HG03575 (cell line): ENCODE results near the gene DGKB.

Experiments used
- ATAC-seq: cut with Tn5 transposase; IDR thresholded peaks from one replicate; pipeline ENCODE4 v1.9.1; 2021; ENCODE audit not compliant: unreplicated experiment, insufficient number of reproducible peaks, low FRiP score; ENCODE audit errors: extremely low read depth

DGKB gene

DNA sequence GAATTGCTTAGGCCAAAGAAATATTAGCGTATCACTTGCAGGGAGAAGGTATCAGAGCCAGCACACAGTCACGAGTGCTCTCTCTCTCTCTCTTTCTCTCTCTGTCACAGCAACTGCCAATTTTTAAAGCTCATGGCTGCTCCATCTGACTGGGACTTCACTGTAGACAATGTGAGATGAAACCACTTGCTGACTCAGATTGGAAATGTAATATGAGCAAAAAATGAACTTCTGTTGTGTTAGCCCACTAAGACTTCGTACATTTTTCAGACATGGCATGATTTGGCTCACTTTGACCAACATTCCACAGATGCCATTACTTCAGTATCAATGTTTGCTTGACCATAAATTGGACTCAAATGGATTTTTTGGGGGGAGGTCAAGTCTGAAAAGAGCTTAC, 68.1 kb downstream of the DGKB start:
- ATAC-seq = peak; percentile 37

DNA sequence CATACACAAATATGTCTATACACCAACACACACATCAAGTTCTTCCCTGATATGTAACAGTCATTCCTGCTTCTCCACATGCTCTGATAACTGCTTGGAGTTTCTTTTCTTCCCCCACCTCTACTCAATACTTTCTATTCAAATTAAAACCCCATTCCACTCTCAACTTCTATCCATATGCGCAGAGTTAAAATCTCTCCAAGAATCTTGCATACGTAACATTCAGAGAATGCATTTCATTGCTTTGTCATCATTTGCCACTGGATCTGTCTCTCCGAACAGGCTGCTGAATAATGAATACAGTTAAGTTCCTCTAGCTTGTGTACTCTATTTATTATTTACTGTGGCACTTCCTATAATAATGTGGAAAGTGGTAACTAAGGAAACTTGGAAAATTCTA, 68.8 kb downstream of the DGKB start:
- no peak for ATAC-seq

DNA sequence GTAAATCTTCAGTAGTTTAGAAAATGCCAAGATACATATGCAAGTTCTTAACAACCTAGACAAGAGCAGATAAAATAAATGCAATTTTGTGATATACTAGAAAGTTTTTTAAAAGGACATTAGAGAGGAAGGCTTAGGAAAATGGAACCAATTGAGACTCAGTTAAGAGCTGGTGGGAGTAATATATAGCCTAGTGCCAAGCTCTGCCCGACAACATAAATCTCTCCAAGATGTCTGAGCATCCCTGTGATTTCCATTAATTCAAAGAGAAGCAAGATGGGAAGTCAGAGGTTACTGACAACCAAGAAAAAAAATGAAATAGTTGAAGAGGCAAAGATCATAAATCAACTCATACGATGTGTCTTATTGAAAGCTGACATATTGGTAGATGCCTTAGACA, 74.5 kb downstream of the DGKB start:
- ATAC-seq = no peak

DNA sequence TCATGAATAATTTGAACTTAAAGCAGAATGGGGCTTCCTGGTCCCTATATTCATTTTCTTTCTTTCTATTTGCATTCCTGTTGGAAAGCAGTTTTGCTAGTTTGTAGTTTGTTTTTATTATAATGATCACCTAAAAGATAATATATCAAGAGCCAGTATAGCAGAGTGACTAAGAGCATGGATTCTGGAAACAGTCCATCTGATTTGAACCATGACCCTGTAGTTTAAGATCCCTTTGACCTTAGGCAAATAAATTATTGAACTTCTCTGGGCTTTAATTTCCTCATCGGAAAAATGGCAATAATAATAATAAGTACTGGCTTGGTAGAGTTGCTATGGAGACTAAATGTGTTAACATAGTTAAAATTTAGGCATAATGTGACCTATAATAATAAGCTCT, 76.1 kb downstream of the DGKB start:
- ATAC-seq = no peak

DNA sequence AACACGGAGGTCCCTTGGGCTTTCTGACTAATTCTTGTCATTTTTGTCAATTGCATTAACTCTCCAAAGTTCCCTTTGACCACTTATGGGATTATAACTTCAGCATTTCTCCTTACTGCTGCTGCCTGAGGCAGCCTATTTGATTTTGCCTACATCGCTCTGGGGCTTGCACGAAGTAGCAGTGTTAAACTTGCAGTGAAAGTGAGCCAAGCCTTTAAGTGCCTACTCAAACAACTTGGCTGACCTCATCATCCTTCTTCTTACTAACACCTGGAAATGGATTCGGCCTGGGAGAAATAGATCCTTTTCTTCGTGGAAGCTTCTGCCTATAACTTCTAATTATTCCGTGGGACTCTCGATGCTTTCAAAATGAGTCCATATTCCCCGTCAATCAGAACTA, 76.6 kb downstream of the DGKB start:
- no peak for ATAC-seq

DNA sequence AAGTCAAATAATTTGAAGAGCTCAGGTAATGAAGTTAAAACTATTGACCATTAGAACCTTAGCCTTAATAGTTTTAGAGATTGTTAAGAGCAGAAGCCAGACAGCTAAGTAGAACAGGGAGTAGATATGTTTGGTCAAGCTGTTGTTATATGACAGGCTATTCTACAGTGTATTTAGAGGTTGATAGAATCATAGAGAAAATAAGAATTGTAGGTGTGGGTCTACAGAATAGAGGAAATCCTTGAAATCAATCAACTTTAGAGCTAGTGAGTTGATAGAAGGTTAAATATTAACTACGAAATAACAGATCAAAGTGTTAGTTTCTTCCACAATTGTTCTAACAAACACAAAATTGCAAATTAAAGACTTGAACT, 80.1 kb downstream of the DGKB start:
- ATAC-seq = no peak

DNA sequence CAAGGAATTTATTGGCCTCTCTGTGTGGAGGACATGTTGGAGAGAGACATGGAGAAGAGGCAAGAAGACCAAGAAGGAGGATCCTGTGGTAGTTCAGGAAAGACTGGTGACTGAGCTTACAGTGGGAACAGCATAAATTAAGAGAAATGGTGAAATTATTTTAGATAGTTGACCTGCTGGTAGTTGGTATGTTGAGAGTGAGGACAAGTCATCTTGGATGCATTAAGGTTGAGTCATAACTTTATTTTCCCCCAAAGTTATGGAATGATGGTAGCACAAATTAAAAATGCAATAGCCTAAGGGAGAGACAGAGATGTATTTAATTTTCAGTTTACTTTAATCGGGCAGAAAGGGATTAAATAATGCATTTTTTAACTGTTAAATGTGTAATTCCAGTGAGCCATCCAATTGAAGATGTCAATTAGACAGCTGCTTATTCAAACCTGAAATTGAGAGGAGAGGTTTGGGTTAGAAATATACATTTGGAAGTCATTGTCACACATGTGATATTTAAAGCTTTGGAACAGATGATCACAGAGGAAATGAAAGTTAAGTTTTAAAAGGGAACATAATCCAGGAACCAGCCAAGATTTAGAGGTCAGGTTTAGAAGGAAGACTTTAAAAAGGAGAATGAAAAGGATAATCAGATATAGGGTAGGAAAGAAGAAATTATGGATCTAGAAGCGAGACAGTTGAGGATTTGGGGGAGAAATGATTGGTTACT, 80.6 kb downstream of the DGKB start:
- no peak for ATAC-seq

DNA sequence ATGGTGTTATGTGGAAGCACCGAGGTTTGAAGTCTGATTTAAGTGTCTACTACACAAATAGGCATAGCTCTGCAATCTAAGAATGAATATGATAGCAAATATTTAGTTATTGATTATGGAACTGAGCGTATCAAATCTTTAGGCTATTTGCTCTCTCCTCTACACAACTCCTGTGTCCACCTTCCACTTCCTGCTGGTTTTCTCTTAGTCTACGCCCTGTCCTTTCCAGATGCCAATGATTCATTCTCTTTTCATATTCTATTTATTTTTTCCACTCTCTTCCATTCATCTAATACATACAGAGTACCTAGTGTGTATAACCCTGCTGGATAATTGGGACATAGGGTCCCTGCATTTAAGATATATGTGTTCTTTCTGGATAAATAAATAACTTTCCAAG, 83.7 kb downstream of the DGKB start:
- ATAC-seq = no peak

DNA sequence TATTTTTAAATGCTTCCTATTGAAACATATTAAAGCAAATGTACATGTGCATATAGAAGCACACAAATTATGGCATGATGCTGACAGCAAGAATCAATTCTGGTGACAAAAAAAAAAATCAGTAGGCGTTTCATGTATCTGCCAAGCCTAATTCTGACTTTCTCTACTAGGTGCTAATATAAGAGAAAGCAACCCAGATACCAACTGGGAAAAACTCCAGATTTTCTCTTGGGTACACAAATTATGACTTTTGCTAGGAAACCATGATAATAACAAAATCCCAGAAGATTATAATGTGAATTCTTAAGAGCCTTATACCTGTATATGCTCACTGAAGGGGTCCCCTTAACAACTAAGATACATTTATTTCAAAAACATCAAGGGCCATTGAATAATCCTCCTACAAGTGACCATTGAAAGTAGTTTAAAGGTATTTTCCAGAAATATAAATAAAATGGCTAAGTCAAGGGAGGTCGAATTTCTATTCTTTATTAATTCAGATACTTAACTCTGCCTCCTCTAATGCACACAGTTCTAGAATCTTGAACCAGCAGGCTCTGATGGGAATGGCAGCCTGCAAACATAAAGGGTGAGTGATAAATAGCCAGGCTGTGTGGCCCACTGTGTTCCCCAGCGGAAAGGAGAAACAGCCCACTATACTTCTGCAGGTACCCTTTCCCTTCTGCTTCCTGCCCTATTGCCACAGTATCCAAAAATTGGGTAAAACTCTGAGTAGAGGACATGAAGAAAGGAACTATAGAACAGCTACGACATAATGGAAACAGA, 84.5 kb downstream of the DGKB start:
- no peak for ATAC-seq

DNA sequence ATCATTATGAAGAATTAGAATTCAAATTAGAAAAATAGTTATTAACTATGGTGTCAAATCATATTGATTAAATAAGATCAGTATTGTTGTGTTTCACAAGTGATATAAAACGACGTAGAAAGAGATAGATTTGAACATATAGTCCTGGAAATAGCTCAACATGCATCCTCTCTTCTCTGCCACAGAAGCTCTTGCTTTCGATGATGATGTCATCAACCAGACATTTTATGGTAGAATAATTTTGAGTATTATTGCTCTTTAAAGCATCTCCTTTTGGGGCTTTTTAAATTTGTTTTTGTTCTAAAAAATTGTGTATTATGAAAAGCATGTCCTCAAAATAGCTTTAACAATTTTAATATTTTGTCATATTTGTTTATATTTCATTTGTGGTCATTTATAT, 95.0 kb downstream of the DGKB start:
- ATAC-seq = no peak

DNA sequence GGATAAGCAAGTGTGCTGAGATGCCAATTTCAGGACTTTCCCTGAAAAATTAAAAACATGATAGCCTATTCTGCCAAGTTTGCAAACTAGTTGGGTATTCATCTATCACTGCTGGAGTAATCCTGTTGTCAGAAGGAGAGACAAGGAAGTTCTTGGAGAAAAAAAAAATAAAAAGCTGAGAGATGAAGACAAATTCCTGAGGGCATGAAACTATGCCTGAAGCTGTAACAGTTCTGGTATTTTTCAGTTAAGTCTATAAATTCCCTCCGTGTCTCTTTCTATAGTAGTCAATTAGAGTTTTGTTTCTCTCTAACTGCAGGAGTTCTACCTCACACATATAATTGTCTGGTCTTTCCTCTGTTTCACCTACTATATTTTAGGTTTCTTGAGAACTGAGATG, 95.7 kb downstream of the DGKB start:
- no peak for ATAC-seq

DNA sequence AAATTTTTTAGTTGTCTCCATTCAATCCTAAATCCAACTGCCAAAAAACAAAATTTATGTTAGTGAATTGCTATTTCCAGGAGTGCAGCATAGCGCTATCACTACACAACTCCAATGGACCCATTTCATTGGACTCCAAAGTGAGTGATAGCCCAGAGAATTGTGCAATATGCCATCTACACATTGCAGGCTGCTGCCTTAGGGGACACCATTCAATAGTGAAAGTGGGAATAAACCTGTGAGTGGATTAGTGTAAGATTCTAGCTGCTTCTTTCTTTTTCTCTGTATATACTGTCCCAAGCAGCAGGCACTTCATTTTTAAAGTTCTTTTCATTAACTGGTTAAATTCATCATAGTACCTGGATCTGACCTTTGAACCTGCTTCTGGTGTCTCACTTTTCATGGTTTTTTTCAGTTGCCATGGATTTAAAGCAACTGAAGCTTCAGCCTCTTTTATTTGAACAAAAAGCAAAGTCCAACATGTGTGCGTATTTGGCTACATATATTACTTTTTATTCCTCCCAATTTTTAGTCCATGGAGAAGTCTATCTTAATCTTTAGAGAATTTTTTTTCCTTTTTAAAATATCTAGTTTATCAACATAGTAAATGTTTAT, 97.3 kb downstream of the DGKB start:
- ATAC-seq = no peak

DNA sequence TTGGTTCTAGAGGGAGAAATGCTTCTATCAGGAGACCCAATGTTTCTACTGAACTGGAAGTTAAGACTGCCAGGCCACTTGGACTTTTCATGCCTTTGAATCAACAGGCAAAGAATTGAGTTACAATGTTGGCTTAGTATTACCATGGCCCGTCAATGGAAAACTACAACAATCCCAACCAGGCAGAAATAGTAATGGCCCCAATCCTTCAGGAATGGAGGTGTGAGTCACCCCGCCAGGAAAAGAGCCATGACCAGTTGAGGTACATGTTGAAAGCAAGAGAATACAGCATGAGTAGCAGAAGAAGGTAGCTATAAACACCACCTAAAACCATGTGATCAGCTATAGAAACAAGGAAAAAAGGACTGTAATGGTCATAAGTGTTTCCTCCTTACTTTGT, 101.9 kb downstream of the DGKB start:
- no peak for ATAC-seq

DNA sequence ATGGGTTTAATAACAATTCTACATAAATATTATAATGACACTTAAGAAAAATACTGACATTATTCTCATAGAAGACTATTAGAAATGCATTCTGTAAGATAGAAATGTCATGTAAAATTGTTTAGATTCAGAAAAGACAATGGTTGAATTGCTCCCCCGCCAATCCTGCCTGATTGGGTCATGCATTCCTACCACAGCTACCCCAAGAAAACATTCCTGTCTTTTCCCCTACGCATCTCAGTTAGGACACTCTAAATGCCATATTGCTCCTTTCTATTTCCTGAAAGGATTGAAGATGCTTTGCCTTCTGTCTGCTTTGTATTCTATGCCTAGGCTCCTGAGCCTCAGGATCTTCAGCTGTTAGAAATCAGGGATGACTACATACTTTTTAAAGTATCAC, 109.4 kb downstream of the DGKB start:
- ATAC-seq = no peak

DNA sequence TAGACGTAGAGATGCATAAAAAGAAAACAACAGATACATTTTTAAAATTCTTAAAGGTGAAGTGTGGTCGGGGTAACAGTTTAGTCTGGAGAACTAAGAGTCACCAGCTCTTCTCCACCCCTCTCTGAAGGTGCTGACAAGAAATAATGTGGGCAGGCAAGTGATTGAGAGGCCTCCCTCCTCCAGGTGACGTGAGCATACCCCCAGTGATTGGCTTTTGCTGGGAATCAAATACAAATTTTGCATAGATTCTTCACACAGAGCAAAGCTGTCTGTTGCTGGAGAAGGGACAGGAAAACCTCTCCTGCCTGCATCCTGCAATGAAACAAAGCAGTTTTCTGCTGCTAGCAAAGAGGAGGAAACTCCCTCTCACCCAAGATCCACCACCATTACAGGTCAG, 115.0 kb downstream of the DGKB start:
- ATAC-seq = no peak

DNA sequence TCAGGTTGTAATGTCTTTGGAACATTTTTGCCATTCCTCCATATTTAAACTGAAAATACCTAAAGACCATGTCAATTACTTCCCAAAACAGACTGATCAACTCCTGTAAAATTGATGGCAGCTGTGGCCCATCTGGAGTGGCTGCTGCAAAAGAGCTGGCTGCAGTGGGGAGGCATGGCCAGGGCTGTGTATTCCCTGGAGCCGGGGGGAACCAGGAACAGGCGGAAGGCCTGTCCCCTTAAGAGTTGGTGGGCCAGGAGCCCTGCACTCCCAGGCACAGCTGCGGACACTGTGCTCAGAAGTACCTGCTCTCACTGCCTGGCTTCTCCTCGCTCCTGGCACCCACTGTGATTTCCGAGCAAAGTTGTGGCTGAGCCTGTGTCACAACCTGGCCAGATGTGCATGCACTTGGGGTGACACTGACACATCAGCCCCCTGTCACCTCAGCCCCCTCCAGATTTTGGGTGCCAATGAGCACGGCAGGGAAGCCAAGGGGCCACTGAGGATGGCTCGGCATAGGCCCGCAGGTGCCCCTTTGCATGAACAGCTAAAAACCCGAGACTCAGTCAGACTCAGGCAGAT, 116.1 kb downstream of the DGKB start:
- ATAC-seq = no peak

DNA sequence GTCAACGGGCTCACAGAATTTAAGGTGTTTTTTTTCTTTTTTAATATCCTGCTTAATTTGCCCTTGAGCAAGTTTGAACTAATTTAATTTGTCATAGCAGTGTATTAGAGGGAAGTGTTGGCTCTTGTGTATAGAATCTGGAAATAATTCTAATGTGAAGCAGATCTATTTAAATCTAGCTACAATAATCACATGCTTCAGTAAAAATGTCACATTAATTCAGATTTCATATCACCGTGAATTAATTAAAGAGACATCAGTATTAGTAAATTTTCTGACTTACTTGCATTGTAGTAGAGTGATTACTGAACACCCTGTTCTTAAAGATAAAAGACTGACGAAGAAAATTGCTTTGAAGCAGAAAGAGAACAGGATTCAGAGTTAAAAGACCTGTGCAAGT, 124.7 kb downstream of the DGKB start:
- ATAC-seq = no peak

DNA sequence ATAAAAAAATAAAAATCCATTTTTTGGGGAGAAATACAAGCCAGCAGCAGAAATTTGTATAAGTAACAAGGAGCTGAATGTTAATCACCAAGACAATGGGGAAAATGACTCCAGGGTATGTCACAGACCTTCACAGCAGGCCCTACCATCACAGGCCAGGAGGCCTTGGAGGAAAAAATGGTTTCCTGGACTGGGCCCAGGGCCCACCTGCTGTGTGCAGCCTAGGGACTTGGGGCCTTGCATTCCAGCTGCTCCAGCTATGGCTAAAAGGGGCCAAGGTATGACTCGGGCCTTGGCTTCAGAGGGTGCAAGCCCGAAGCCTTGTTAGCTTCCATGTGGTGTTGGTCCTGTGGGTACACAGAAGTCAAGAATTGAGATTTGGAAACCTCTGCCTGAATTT, 126.3 kb downstream of the DGKB start:
- ATAC-seq = no peak

DNA sequence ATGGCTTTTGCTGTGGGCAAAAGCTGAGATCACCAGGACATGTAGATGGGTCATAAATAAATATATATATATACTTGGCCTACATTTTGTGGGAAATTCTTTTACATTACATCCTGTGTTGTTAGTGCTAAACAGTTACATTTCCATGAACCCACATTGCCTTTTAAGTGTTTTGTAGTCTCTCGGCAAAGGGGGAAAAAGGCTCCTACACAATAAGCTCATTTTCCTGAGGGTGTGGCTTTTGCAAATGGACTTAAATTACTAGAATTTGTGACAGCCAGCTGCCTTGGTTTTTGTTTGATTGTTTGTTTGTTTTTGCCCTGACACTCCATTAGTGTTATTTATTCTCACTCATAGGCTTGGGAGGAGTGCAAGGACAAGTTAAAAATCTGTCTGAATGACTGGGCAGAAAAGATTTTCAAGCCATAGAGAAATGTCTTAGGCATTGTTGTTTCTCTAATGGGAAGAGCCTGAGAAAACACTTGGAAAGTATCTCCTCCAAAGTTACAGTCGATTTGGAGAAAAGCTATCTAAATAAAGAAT, 128.8 kb downstream of the DGKB start:
- no peak for ATAC-seq

DNA sequence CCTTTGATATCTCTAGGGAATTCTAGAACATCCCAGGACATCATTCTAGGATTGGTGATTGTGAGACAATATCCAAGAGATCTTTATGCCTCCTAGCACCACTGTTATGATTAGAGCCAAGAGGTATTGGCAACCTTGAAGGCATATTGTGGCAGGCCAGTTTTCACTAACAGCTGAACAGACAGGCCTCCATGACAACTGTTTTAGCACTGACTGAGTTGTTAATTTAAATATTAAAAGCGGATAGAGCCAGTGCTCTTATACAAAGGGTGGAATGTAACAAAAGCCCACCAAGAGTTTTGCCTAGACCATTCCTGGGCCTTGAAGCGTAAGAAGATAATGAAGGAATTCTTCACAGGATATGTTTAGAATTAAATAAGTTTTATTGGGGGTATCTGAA, 131.9 kb downstream of the DGKB start:
- no peak for ATAC-seq
